ENCODE results near the gene APBB2.

The APBB2 gene

GRCh38 chr4:41184009-41184408, 30.3 kb downstream of the APBB2 start:
- DNase-seq (ENCODE audit: low read depth), result no peak
- TF ChIP-seq, protein P1, sequence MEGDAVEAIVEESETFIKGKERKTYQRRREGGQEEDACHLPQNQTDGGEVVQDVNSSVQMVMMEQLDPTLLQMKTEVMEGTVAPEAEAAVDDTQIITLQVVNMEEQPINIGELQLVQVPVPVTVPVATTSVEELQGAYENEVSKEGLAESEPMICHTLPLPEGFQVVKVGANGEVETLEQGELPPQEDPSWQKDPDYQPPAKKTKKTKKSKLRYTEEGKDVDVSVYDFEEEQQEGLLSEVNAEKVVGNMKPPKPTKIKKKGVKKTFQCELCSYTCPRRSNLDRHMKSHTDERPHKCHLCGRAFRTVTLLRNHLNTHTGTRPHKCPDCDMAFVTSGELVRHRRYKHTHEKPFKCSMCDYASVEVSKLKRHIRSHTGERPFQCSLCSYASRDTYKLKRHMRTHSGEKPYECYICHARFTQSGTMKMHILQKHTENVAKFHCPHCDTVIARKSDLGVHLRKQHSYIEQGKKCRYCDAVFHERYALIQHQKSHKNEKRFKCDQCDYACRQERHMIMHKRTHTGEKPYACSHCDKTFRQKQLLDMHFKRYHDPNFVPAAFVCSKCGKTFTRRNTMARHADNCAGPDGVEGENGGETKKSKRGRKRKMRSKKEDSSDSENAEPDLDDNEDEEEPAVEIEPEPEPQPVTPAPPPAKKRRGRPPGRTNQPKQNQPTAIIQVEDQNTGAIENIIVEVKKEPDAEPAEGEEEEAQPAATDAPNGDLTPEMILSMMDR (conservative IDR thresholded peaks at IDR 0.05; ENCODE audit: low read depth, low read length), result no peak
- no peak overlapping the region for H3K4me3 ChIP-seq (ENCODE audit: low read length)

DNA sequence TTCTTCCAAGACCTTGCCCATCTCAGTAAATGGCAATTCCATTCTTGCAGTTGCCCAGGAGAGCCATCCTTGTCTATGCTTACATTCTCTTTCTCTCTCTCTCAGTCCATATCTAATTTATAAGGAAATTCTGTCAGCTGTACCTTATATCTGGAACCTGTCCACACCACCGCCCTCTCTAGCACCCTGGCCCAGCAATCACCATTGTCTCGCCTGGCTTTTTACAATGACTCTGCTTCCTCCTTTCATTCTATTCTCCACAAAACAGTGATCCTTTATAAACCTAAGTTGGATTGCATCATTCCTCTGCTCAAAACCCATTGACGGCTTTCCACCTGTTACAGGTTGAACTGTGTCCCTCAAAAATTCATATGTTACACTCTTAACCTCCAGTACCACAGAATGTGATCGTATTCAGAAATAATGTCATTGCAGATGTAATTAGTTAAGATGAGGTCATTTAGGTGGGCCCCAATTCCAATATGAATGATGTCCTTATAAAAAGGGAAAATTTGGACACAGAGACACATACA, 31.3 kb downstream of the APBB2 start:
- DNase-seq (ENCODE audit: low read depth), result no peak
- TF ChIP-seq, protein P1 (conservative IDR thresholded peaks at IDR 0.05; ENCODE audit: low read depth, low read length), result no peak
- no peak overlapping the region for H3K4me3 ChIP-seq (ENCODE audit: low read length)

GRCh38 chr4:41181037-41181436, 33.3 kb downstream of the APBB2 start:
- TF ChIP-seq, protein P1 (conservative IDR thresholded peaks at IDR 0.05; ENCODE audit: low read depth, low read length), result no peak
- no peak for DNase-seq (ENCODE audit: low read depth)
- no peak overlapping the region for H3K4me3 ChIP-seq (ENCODE audit: low read length)

DNA sequence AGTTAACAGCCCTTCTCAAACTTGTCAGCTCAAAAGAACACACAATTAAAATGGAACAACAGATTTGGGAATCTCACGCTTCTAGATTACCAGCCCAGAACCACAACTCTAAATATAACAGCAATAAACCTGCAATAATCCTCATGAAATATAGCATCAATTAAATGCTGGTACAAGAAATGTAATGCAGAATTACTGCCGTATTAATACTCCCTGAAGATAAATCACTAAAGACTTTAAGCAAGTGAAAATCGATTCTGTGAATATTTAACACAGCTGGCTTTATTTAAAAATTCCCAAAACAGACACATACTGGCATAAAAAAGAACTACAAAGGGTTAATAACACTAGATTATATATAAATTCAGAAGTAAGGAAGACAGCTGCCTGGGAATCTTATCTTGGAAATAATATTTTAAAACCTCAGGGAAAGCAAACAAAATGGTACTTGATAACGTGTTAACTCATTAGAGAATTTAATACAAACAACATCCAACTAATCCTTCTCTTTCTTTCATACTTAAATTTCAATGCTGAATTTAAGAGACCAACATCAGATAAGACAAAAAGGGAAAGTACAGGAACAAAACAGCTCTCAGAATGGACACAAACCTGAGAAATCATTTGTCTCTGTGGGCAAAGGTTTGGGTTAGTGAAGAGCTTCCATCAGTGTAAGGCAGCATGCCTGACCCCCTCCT, 34.7 kb downstream of the APBB2 start:
- TF ChIP-seq, protein P1 (conservative IDR thresholded peaks at IDR 0.05; ENCODE audit: low read depth, low read length), result no peak
- no peak overlapping the region for H3K4me3 ChIP-seq (ENCODE audit: low read length)
- no peak for DNase-seq (ENCODE audit: low read depth)

- TF ChIP-seq, protein P1 (conservative IDR thresholded peaks at IDR 0.05; ENCODE audit: low read depth, low read length), result no peak
- DNase-seq (ENCODE audit: low read depth), result no peak
- H3K4me3 ChIP-seq (ENCODE audit: low read length), result no peak overlapping the region
Measured at GRCh38 chr4:41178372-41179370, 35.7 kb downstream of the APBB2 start.

- no peak for DNase-seq (ENCODE audit: low read depth)
- no peak overlapping the region for H3K4me3 ChIP-seq (ENCODE audit: low read length)
- TF ChIP-seq, protein P1 (conservative IDR thresholded peaks at IDR 0.05; ENCODE audit: low read depth, low read length), result peak; percentile 5
Measured at GRCh38 chr4:41177016-41177415, 37.3 kb downstream of the APBB2 start.

Data from retinal pigment epithelial cell (primary cell).